GM21723 (cell line): ENCODE measurements around the gene AKT1S1.

Experiments
- ATAC-seq: cut with Tn5 transposase; IDR thresholded peaks from one replicate; pipeline ENCODE4 v1.9.1; 2021; ENCODE audit warnings: mild to moderate bottlenecking, moderate library complexity; ENCODE audit not compliant: unreplicated experiment

The AKT1S1 gene

GRCh38 chr19:49887037-49887664 lies 10.0 kb upstream of the AKT1S1 start:
- no peak for ATAC-seq

- ATAC-seq = no peak
Observed at GRCh38 chr19:49884760-49885159, 7.6 kb upstream of the AKT1S1 start.

DNA sequence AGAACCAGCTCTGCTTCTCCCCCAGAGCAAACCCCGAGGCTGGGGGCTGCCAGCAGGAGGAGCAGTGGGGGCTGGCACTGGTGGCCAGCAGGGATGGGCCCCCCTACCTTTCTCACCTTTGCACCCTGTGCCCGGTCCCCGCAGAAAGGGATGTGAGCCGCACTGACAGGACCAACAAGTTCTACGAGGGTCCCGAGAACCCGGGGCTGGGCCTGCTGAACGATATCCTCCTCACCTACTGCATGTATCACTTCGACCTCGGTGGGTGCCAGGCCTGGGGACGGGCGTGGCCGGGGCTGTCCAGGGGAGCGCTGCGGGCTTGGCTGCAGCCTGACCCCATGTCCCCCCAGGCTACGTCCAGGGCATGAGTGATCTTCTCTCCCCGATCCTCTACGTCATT lies 7.0 kb upstream of the AKT1S1 start:
- ATAC-seq = no peak

DNA sequence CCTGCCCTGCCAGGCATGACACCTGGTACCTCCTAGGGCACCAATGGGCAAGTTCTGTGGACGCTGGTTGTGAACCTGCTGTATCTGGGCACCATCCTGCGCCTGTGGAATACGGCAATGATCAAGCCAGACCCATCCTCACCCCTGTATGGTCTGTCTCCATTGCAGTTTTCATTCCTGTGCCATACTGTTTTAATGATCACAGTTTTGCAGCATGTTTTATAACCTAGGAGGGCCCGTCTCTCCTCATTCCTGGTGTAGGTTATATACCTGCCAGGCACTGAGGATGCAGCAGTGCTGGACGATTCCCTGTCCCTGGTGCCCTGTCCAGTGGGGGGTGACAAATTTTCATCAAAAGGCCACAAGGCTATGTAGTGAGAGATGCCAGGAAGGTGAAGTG lies 5.9 kb upstream of the AKT1S1 start:
- ATAC-seq = no peak

GRCh38 chr19:49882643-49883042 lies 5.5 kb upstream of the AKT1S1 start:
- no peak for ATAC-seq

DNA sequence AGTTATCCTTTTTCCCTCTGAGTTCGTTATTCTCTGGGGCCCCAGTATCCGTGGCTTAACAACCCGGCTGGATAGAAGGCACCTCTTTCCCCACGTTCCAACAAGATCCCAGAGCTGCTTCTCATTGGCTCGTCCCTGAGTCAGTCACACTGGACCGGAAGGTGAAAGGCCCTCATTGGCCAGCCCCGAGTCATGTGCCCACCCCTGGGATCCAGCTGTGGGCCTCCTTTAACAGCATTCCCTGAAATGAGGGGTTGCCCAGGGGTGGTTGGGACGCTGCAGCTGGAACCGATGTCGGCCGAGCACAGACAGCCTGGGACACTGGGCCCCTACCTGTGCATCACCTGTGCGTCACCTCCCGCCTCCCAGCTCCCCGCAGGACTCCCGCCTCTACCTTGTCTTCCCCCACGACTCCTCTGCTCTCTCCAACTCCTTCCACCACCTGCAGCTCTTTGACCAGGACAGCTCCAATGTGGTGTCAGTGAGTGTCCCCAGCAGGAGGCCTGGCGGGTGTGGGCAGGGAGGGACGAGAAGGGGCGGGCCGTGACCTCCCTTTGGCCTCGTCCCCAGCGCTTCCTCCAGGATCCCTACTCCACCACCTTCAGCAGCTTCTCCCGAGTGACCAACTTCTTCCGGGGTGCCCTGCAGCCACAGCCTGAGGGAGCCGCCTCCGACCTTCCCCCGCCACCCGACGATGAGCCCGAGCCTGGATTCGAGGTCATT lies 4.7 kb upstream of the AKT1S1 start:
- no peak for ATAC-seq

- ATAC-seq = no peak
Observed at GRCh38 chr19:49881186-49881585, 4.0 kb upstream of the AKT1S1 start.

- no peak for ATAC-seq
Observed at GRCh38 chr19:49880162-49880869, 3.2 kb upstream of the AKT1S1 start.

GRCh38 chr19:49879243-49879963 lies 2.2 kb upstream of the AKT1S1 start:
- no peak for ATAC-seq

DNA sequence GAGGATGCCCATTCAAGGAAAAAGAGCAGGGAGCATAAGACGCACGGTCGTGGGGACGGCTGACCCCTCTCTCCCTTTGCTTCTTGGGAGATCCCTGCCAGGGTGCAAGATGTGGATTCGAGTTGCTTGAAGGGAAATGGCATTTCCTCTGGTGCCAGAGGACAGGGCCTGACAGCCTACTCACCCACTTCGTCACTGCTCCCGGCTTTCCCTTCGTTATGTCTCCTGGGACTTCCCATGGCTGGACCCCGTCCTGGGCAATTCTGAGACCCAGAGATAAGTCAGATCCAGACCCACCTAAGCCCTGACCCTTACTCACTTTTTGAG lies 1.6 kb upstream of the AKT1S1 start:
- ATAC-seq = no peak

DNA sequence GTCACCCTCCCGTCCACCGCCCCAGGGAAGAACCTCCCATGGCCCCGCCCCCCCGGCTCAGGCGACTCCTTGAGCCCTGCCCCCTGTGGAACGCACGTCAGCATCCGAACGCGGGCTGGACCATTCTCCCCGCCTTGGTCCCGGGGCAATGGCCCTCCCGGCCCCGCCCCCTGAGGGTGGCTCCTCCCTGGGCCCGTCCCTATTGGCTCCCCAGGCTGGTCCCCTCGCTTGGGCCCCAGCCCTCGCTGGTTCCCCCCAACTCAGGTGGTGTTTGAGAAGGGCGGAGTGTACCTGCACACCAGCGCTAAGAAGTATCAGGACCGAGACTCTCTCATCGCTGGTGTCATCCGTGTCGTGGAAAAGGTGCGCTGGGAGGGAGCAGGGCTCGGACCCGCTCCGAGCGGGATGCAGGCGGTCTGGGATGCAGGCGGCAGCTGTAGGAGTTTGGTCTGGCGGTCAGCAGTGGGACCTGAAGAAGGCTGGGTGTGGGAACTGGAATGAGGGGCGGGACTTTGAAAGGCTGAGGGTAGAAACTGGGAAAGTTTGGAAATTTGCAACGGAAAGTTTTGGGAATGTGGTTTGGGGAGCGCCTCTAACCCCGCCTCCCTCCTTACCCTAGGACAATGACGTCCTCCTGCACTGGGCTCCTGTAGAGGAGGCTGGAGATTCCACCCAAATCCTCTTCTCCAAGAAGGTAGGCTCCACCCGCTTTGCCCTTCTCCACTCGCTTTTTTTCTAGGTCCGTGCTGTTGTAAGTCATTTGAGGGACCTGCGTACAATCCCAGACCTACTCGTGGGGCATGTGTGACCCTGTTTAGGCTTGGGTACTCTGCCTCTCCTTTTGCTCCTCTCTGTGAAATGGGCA lies 956 bp upstream of the AKT1S1 start:
- ATAC-seq = peak; percentile 50

GRCh38 chr19:49876422-49877019 lies 634 bp downstream of the AKT1S1 start:
- peak; percentile 47 for ATAC-seq

- no peak for ATAC-seq
Observed at GRCh38 chr19:49875857-49876421, 1.2 kb downstream of the AKT1S1 start.

DNA sequence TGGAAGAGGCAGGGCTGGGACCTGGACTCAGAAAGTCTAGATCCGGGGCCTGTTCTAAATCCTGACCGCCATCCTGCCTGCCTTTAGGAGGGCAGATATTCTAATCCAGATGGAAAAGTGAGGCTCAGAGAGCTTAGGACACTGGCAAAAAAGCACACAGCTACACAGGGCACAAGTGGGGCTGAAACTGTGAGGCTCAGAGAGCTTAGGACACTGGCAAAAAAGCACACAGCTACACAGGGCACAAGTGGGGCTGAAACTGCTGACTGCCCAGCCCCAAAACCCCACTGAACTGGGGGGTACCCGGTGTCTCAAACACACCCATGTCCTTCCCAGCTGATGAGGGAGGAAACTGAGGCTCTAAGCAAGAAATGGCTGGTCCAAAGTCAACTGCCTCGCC lies 2.0 kb downstream of the AKT1S1 start:
- no peak for ATAC-seq

GRCh38 chr19:49874503-49875157 lies 2.5 kb downstream of the AKT1S1 start:
- no peak for ATAC-seq

GRCh38 chr19:49873834-49874233 lies 3.3 kb downstream of the AKT1S1 start:
- ATAC-seq = no peak

- no peak for ATAC-seq
Observed at GRCh38 chr19:49873129-49873521, 4.0 kb downstream of the AKT1S1 start.

DNA sequence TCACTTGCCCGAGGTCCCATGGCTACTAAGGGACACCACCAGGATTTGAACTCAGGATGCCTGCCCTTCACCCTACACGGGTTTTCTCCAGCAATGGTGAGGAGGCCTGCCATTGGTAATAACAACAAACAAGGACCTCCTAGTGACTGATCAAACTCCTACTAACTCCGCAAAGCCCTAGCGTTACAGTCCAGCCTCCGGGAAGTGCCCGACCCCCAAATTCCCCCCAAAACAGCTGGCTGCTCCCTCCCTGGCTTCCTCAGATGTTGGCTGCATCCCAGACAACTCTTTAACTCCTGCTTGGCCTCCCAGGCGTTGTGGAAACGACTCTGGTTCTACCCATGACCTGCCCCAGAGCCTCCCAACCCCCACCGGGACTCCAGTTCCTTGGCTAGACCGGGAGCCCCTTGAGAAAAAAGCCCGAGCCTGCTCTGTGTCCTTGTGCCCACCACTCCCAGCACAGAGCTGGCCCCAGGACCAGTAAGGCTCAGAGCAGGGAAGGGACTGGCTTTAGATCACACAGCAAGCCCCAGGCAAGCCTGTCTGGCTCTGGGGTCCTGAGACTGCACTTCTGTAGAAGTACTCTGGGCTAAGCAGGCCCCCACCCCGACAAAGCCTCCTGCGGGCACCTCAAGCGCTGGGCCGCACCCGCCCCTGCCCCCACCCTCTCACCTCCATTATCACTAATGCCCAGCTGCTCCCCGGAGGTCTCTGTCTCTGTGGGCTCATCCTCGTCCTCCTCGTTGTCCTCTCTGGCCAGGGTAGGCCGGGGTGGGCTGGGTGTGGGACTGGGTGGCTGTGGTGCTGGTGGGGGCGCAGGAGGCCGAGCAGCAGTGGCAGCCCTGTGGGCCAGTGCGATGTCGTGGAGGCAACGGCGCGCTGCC lies 4.7 kb downstream of the AKT1S1 start:
- ATAC-seq = no peak
